Trophoblast cell (in vitro differentiated cells and primary cell): ENCODE data around the gene REEP6.

ENCODE experiments used
- DNase-seq, 2 donors: peaks; one replicate each; pipeline ENCODE4 v3.0.0-alpha.2; 2016
- H2AFZ ChIP-seq: 2 replicates; pipeline ENCODE4 v1.6.1; 2013; ENCODE audit warnings: low read length, moderate library complexity, mild to moderate bottlenecking; ENCODE audit not compliant: insufficient read depth, poor library complexity
- H2AK5ac ChIP-seq: 2 replicates; pipeline ENCODE4 v1.6.1; 2013; ENCODE audit warnings: mild to moderate bottlenecking, low read length
- H2BK120ac ChIP-seq: 2 replicates; pipeline ENCODE4 v1.6.1; 2013; ENCODE audit warnings: low read length, mild to moderate bottlenecking, moderate library complexity; ENCODE audit not compliant: insufficient read depth, poor library complexity
- H2BK12ac ChIP-seq: 2 replicates; pipeline ENCODE4 v1.6.1; 2013; ENCODE audit warnings: mild to moderate bottlenecking, low read length, moderate library complexity
- H2BK5ac ChIP-seq: 2 replicates; pipeline ENCODE4 v1.6.1; 2013; ENCODE audit warnings: low read length, low read depth, moderate library complexity, mild to moderate bottlenecking; ENCODE audit not compliant: poor library complexity
- H3K14ac ChIP-seq: 2 replicates; pipeline ENCODE4 v1.6.1; 2013; ENCODE audit warnings: mild to moderate bottlenecking, low read length
- H3K18ac ChIP-seq: 2 replicates; pipeline ENCODE4 v1.6.1; 2013; ENCODE audit warnings: mild to moderate bottlenecking, low read length
- H3K23ac ChIP-seq: 2 replicates; pipeline ENCODE4 v1.6.1; 2013; ENCODE audit warnings: low read length
- H3K27ac ChIP-seq: 2 replicates; pipeline ENCODE4 v1.5.1; 2013; ENCODE audit warnings: low read depth, mild to moderate bottlenecking, inconsistent platforms, low read length, moderate library complexity
- H3K27me3 ChIP-seq: 2 replicates; pipeline ENCODE4 v1.6.1; 2013; ENCODE audit warnings: inconsistent platforms, mild to moderate bottlenecking, low read length, moderate library complexity; ENCODE audit not compliant: insufficient read depth
- H3K36me3 ChIP-seq, 2 experiments: 1 replicate in 1 of 2; 2 replicates in 1 of 2; pipeline ENCODE4 v1.6.1; 2013; ENCODE audit warnings: low read length in 2 of 2, mild to moderate bottlenecking in 2 of 2, moderate library complexity in 1 of 2; ENCODE audit not compliant: insufficient read depth in 2 of 2, control insufficient read depth in 1 of 2
- H3K4ac ChIP-seq: 2 replicates; pipeline ENCODE4 v1.6.1; 2013; ENCODE audit warnings: low read depth, mild to moderate bottlenecking, low read length, moderate library complexity
- H3K4me1 ChIP-seq, 2 experiments: 1 replicate in 1 of 2; 2 replicates in 1 of 2; pipeline ENCODE4 v1.6.1; 2013; ENCODE audit warnings: low read length in 2 of 2, mild to moderate bottlenecking in 2 of 2, moderate library complexity in 1 of 2; ENCODE audit not compliant: insufficient read depth in 2 of 2, control insufficient read depth in 1 of 2
- H3K4me2 ChIP-seq: 2 replicates; pipeline ENCODE4 v1.6.1; 2013; ENCODE audit warnings: inconsistent platforms, mild to moderate bottlenecking, low read length, moderate library complexity
- H3K4me3 ChIP-seq: 2 replicates; pipeline ENCODE4 v1.5.1; 2013; ENCODE audit warnings: mild to moderate bottlenecking, low read depth, low read length, inconsistent platforms
- H3K79me1 ChIP-seq: one replicate; pipeline ENCODE4 v1.6.1; 2013; ENCODE audit warnings: low read length
- H3K79me2 ChIP-seq: 2 replicates; pipeline ENCODE4 v1.6.1; 2013; ENCODE audit warnings: low read length, mild to moderate bottlenecking; ENCODE audit not compliant: control insufficient read depth, insufficient read depth, poor library complexity
- H3K9ac ChIP-seq: 2 replicates; pipeline ENCODE4 v1.6.1; 2013; ENCODE audit warnings: mild to moderate bottlenecking, low read length
- H3K9me3 ChIP-seq: 2 replicates; pipeline ENCODE4 v1.6.1; 2013; ENCODE audit warnings: low read depth, mild to moderate bottlenecking, control low read depth, inconsistent platforms, low read length; ENCODE audit not compliant: insufficient read depth
- H4K12ac ChIP-seq: 2 replicates; pipeline ENCODE4 v1.6.1; 2013; ENCODE audit warnings: low read depth, mild to moderate bottlenecking, low read length, moderate library complexity
- H4K8ac ChIP-seq: 2 replicates; pipeline ENCODE4 v1.6.1; 2013; ENCODE audit warnings: low read depth, mild to moderate bottlenecking, low read length, moderate library complexity
- H4K91ac ChIP-seq: one replicate; pipeline ENCODE4 v1.6.1; 2013; ENCODE audit warnings: low read depth, mild to moderate bottlenecking, low read length, moderate library complexity
- WGBS: extraction: QIAGEN DNeasy Blood & Tissue Kit; methylation state at CpG from one replicate; pipeline ENCODE4 v1.1.7; 2013; ENCODE audit warnings: missing lambda C conversion rate; ENCODE audit not compliant: insufficient read length, insufficient coverage; ENCODE audit errors: extremely low coverage; 5-methylcytosine and 5-hydroxymethylcytosine counted together

REEP6 gene

GRCh38 chr19:1509602-1510441 is 18.8 kb downstream of the REEP6 start:
- no peak overlapping the region for H2BK120ac ChIP-seq
- no peak overlapping the region for H3K23ac ChIP-seq
- H3K4me1 ChIP-seq = peaks cover 6% of the 10 kb centered on the region in 2 experiments
- H2AK5ac ChIP-seq = no peak overlapping the region
- H4K91ac ChIP-seq = no peak overlapping the region
- peaks cover 22% of the 10 kb centered on the region for H3K9me3 ChIP-seq
- H3K27ac ChIP-seq = no peak overlapping the region
- no peak overlapping the region for H2BK5ac ChIP-seq
- H3K27me3 ChIP-seq = no peaks in the 10 kb centered on the region
- no peak overlapping the region for H3K14ac ChIP-seq
- H3K79me2 ChIP-seq = peaks cover 2% of the 10 kb centered on the region
- DNase-seq = no peak
- peaks cover 14% of the 10 kb centered on the region for H3K79me1 ChIP-seq
- no peak overlapping the region for H3K4me2 ChIP-seq
- H2AFZ ChIP-seq = no peak overlapping the region
- WGBS = no CpG with 5 or more reads among the region's 11 CpGs
- H2BK12ac ChIP-seq = no peak overlapping the region
- no peak overlapping the region for H3K18ac ChIP-seq
- no peak overlapping the region for H3K4me3 ChIP-seq
- H3K4ac ChIP-seq = no peak overlapping the region
- no peak overlapping the region for H4K8ac ChIP-seq
- no peaks in the 10 kb centered on the region for H3K36me3 ChIP-seq
- H3K9ac ChIP-seq = no peak overlapping the region
- no peak overlapping the region for H4K12ac ChIP-seq

GRCh38 chr19:1510442-1510806 is 19.4 kb downstream of the REEP6 start:
- no peak overlapping the region for H2AFZ ChIP-seq
- no peak overlapping the region for H3K18ac ChIP-seq
- peaks cover 2% of the 10 kb centered on the region for H3K79me2 ChIP-seq
- H3K9me3 ChIP-seq = peaks cover 21% of the 10 kb centered on the region
- peaks cover 14% of the 10 kb centered on the region for H3K79me1 ChIP-seq
- H4K12ac ChIP-seq = no peak overlapping the region
- no peak overlapping the region for H3K4me3 ChIP-seq
- peaks cover 6% of the 10 kb centered on the region in 2 experiments for H3K4me1 ChIP-seq
- no peak overlapping the region for H2AK5ac ChIP-seq
- no peaks in the 10 kb centered on the region for H3K36me3 ChIP-seq
- H2BK5ac ChIP-seq = no peak overlapping the region
- no peak overlapping the region for H4K8ac ChIP-seq
- H2BK12ac ChIP-seq = no peak overlapping the region
- H2BK120ac ChIP-seq = no peak overlapping the region
- no peak overlapping the region for H3K4me2 ChIP-seq
- H3K9ac ChIP-seq = no peak overlapping the region
- no peak overlapping the region for H3K27ac ChIP-seq
- no peak overlapping the region for H4K91ac ChIP-seq
- no peaks in the 10 kb centered on the region for H3K27me3 ChIP-seq
- no CpG with 5 or more reads among the region's 25 CpGs for WGBS
- no peak overlapping the region for H3K14ac ChIP-seq
- no peak for DNase-seq
- no peak overlapping the region for H3K4ac ChIP-seq
- H3K23ac ChIP-seq = no peak overlapping the region

GRCh38 chr19:1510807-1511206 is 19.8 kb downstream of the REEP6 start:
- Histone ChIP-seq H3K79me1 (peaks cover 14% of the 10 kb centered on the region), H2BK120ac (no peak overlapping the region), H3K27me3 (no peaks in the 10 kb centered on the region), H4K91ac (no peak overlapping the region), H3K36me3 (no peaks in the 10 kb centered on the region), H3K18ac (no peak overlapping the region), H4K8ac (no peak overlapping the region), H2BK12ac (no peak overlapping the region), H4K12ac (no peak overlapping the region), H3K4me3 (no peak overlapping the region), H3K9ac (no peak overlapping the region), H3K14ac (no peak overlapping the region), H3K23ac (no peak overlapping the region), H2BK5ac (no peak overlapping the region), H3K4me2 (no peak overlapping the region), H3K9me3 (peaks cover 20% of the 10 kb centered on the region), H3K27ac (no peak overlapping the region), H3K4ac (no peak overlapping the region), H2AFZ (no peak overlapping the region), H3K79me2 (peaks cover 2% of the 10 kb centered on the region), H3K4me1 (peaks cover 6% of the 10 kb centered on the region in 2 experiments), H2AK5ac (no peak overlapping the region)
- WGBS = no CpG with 5 or more reads among the region's 9 CpGs
- no peak for DNase-seq

GRCh38 chr19:1511318-1512317 is 20.6 kb downstream of the REEP6 start:
- Histone ChIP-seq H2BK12ac (no peak overlapping the region), H2BK5ac (no peak overlapping the region), H2BK120ac (no peak overlapping the region), H3K4me1 (peaks cover 6% of the 10 kb centered on the region in 2 experiments), H4K91ac (no peak overlapping the region), H3K4ac (no peak overlapping the region), H3K9ac (no peak overlapping the region), H3K79me2 (peaks cover 2% of the 10 kb centered on the region), H3K27ac (no peak overlapping the region), H3K4me2 (no peak overlapping the region), H3K36me3 (no peaks in the 10 kb centered on the region), H3K79me1 (peaks cover 14% of the 10 kb centered on the region), H3K27me3 (no peaks in the 10 kb centered on the region), H3K14ac (no peak overlapping the region), H3K18ac (no peak overlapping the region), H2AFZ (no peak overlapping the region), H2AK5ac (no peak overlapping the region), H3K9me3 (peaks cover 16% of the 10 kb centered on the region), H4K8ac (no peak overlapping the region), H4K12ac (no peak overlapping the region), H3K4me3 (no peak overlapping the region), H3K23ac (no peak overlapping the region)
- no peak for DNase-seq
- no CpG with 5 or more reads among the region's 22 CpGs for WGBS
